HCT116 (cell line): ENCODE results near the gene INS. TPM values are rescaled to one million over a fixed set of nuclear protein-coding genes. Genes with fewer than 3 reads are reported as not detected.

ENCODE experiments used
- ATAC-seq: fragments of 200-7000 bp; cut with Tn5 transposase; 2 replicates; pipeline ENCODE4 v1.9.1; 2020; ENCODE audit warnings: mild to moderate bottlenecking, moderate library complexity
- BruUV-seq: library from RNA; stranded (reverse); fragments of 400-500 nt; replicated peaks from 2 replicates; lab custom pipeline; 2021; lab: Mats Ljungman, UMichigan
- CTCF ChIA-PET: fragments of 300-600 bp; sonication (Branson Sonifier 250); formaldehyde crosslinking; loops from one replicate; lab custom pipeline; 2021; ENCODE audit warnings: antibody characterized with exemption; lab: Charles Lee
- POLR2A ChIA-PET: fragments of 300-600, 350-600 bp; sonication (Branson Sonifier 250); formaldehyde crosslinking; loops from one replicate; lab custom pipeline; 2021; ENCODE audit warnings: antibody characterized with exemption; lab: Charles Lee
- RAD21 ChIA-PET, 2 experiments: fragments of 300-600 bp; sonication (Branson Sonifier 250); formaldehyde crosslinking; loops; one replicate each; lab custom pipeline; 2023; ENCODE audit warnings: low total read pairs in 2 of 2; ENCODE audit not compliant: uncharacterized antibody in 2 of 2, unreplicated experiment in 2 of 2, low non-redundant PET in 1 of 2; lab: Charles Lee
- DNase-seq: peaks from one replicate; pipeline ENCODE4 v3.0.0-alpha.2; 2010; ENCODE audit warnings: low read depth, low spot score
- H2AFZ ChIP-seq: fragments of 200-600 bp; shearing (Covaris generic), sonication (generic); 2 replicates; pipeline ENCODE4 v1.6.1; 2017; ENCODE audit warnings: low read depth, mixed run types, mixed read lengths, antibody characterized with exemption, low read length; ENCODE audit not compliant: poor library complexity, severe bottlenecking
- H3K27ac ChIP-seq: 2 replicates; pipeline ENCODE4 v1.5.1; 2012; ENCODE audit warnings: low read depth, low read length
- H3K27me3 ChIP-seq: fragments of 200-600 bp; sonication (generic); 2 replicates; pipeline ENCODE4 v1.6.1; 2016; ENCODE audit warnings: mixed run types, low read length, mixed read lengths; ENCODE audit not compliant: insufficient read depth
- H3K36me3 ChIP-seq, 2 experiments: fragments of 200-500 bp in 1 of 2; fragments of 200-600 bp in 1 of 2; sonication (Bioruptor generic) in 1 of 2; sonication (generic) in 1 of 2; 2 replicates each; pipeline versions ENCODE4 v1.5.1 to v1.6.1; 2014 to 2016; ENCODE audit warnings: low read length in 2 of 2, inconsistent platforms in 1 of 2, mixed read lengths in 1 of 2, mixed run types in 1 of 2; ENCODE audit not compliant: insufficient read depth in 2 of 2, control insufficient read depth in 1 of 2
- H3K4me1 ChIP-seq, 2 experiments: fragments of 200-600 bp in 1 of 2; sonication (generic) in 1 of 2; 2 replicates each; pipeline versions ENCODE4 v1.5.1 to v1.6.1; 2012 to 2017; ENCODE audit warnings: low read length in 2 of 2, inconsistent platforms in 1 of 2, mild to moderate bottlenecking in 1 of 2, mixed read lengths in 1 of 2, mixed run types in 1 of 2, moderate library complexity in 1 of 2; ENCODE audit not compliant: insufficient read depth in 2 of 2, control insufficient read depth in 1 of 2
- H3K4me2 ChIP-seq: fragments of 200-600 bp; sonication (generic); 2 replicates; pipeline ENCODE4 v1.6.1; 2017; ENCODE audit warnings: mixed run types, low read length, mixed read lengths
- H3K4me3 ChIP-seq, 2 experiments: fragments of 200-600 bp in 1 of 2; sonication (generic) in 1 of 2; replicated peaks in 1 of 2; 2 replicates each; pipeline ENCODE4 v1.5.1; 2011 to 2016; ENCODE audit warnings: low read length in 2 of 2, control low read depth in 1 of 2, low read depth in 1 of 2, mild to moderate bottlenecking in 1 of 2, mixed read lengths in 1 of 2, mixed run types in 1 of 2
- H3K79me2 ChIP-seq: fragments of 200-600 bp; sonication (generic); 2 replicates; pipeline ENCODE4 v1.6.1; 2017; ENCODE audit warnings: mild to moderate bottlenecking, mixed run types, low read length, moderate library complexity, mixed read lengths; ENCODE audit not compliant: insufficient read depth
- H3K9ac ChIP-seq: fragments of 200-600 bp; sonication (generic); 2 replicates; pipeline ENCODE4 v1.6.1; 2016; ENCODE audit warnings: low read length, mixed read lengths
- H3K9me2 ChIP-seq: fragments of 200-600 bp; sonication (generic), shearing (Covaris generic); 2 replicates; pipeline ENCODE4 v1.6.1; 2017; ENCODE audit warnings: mixed run types, mild to moderate bottlenecking, moderate library complexity; ENCODE audit not compliant: insufficient read depth
- H3K9me3 ChIP-seq, 2 experiments: fragments of 200-500 bp in 1 of 2; fragments of 200-600 bp in 1 of 2; sonication (Bioruptor generic) in 1 of 2; sonication (generic) in 1 of 2; 2 replicates each; pipeline ENCODE4 v1.6.1; 2014 to 2017; ENCODE audit warnings: low read length in 2 of 2, mixed read lengths in 2 of 2, inconsistent platforms in 1 of 2, low read depth in 1 of 2, mild to moderate bottlenecking in 1 of 2, mixed run types in 1 of 2, moderate library complexity in 1 of 2; ENCODE audit not compliant: control insufficient read depth in 1 of 2, insufficient read depth in 1 of 2
- H4K20me1 ChIP-seq: fragments of 200-600 bp; sonication (generic), shearing (Covaris generic); 2 replicates; pipeline ENCODE4 v1.6.1; 2017; ENCODE audit warnings: mixed run types, mild to moderate bottlenecking, moderate library complexity; ENCODE audit not compliant: insufficient read depth
- CTCF ChIP-seq, 3 experiments: fragments of 200-600 bp in 1 of 3; sonication (generic) in 1 of 3; IDR thresholded peaks in 2 of 3; conservative IDR thresholded peaks in 1 of 3; 2 replicates each; pipeline ENCODE4 v1.5.1; 2012 to 2017; ENCODE audit warnings: low read depth in 2 of 3, low read length in 2 of 3, antibody characterized with exemption in 1 of 3, borderline replicate concordance in 1 of 3, control low read depth in 1 of 3, mild to moderate bottlenecking in 1 of 3, mixed read lengths in 1 of 3, mixed run types in 1 of 3, moderate library complexity in 1 of 3; ENCODE audit not compliant: insufficient read depth in 1 of 3
- EGR1 ChIP-seq: IDR thresholded peaks from 2 replicates; pipeline ENCODE4 v1.6.1; 2012; ENCODE audit warnings: low read depth
- MAX ChIP-seq: IDR thresholded peaks from 2 replicates; pipeline ENCODE4 v1.6.1; 2012
- RAD21 ChIP-seq: IDR thresholded peaks from 2 replicates; pipeline ENCODE4 v1.6.1; 2012; ENCODE audit warnings: low read depth, mild to moderate bottlenecking
- SIN3A ChIP-seq: IDR thresholded peaks from 2 replicates; pipeline ENCODE4 v1.6.1; 2012; ENCODE audit warnings: low read depth
- TCF7L2 ChIP-seq: IDR thresholded peaks from 2 replicates; pipeline ENCODE4 v1.7.0; 2011; ENCODE audit warnings: borderline replicate concordance, inconsistent platforms; ENCODE audit not compliant: insufficient read depth, insufficient read length; ENCODE audit errors: extremely low read depth
- intact Hi-C: fragments of 100-400 bp; cut with micrococcal nuclease; formaldehyde crosslinking; loops from 2 replicates; pipeline ENCODE4 v1.10.0; 2022
- total RNA-seq: library from RNA; stranded (reverse); gene quantifications from one replicate; pipeline ENCODE4 v1.2.1, GENCODE V29; 2021; ENCODE audit not compliant: unreplicated experiment

INS gene
- total RNA-seq, 1 experiment from 2014 or later = 0.44 TPM

- BruUV-seq = no TSS peak
- no peak for DNase-seq
- no peaks in the 10 kb centered on the region for H3K27me3 ChIP-seq
- H3K36me3 ChIP-seq = no peaks in the 10 kb centered on the region
- H3K27ac ChIP-seq = no peak overlapping the region
- no peak for TF ChIP-seq TCF7L2
- TF ChIP-seq EGR1 = no peak
- TF ChIP-seq CTCF (IDR thresholded peaks at IDR 0.05 in 2 of 3, conservative IDR thresholded peaks at IDR 0.05 in 1 of 3; ENCODE audit: borderline replicate concordance in 1 of 3, insufficient read depth in 1 of 3, low read depth in 2 of 3, low read length in 2 of 3) = peak; percentile 80 to 82 (median 82)
- TF ChIP-seq RAD21 = peak; percentile 88
- no peak for TF ChIP-seq SIN3A
- no peak for TF ChIP-seq MAX
- TF ChIP-seq, all 23 proteins: peak for 2
- ChIA-PET POLR2A (no interaction called here), CTCF (interaction anchor here (0.7 to 11.5 kb wide), 15 partner anchors 9 to 609 kb away, joined by 3 to 351 read pairs (median 4); partner anchors contain the start of gene SYT8), RAD21 (interaction anchor here (0.7 to 1.3 kb wide), 7 partner anchors 119 to 504 kb away, joined by 3 to 7 read pairs (median 4); partner anchors contain the start of gene TSSC4 (in 1 of the 2))
- no peaks in the 10 kb centered on the region for H4K20me1 ChIP-seq
- H3K4me3 ChIP-seq = no peak overlapping the region
- no peaks in the 10 kb centered on the region for H3K9me3 ChIP-seq
- H3K9ac ChIP-seq = no peak overlapping the region
- no peaks in the 10 kb centered on the region for H3K79me2 ChIP-seq
- no peaks in the 10 kb centered on the region for H3K9me2 ChIP-seq
- peak; percentile 82 for ATAC-seq
- no peak overlapping the region for H3K4me2 ChIP-seq
- peaks cover 0 to 3% of the 10 kb centered on the region in 2 experiments; a peak in 1 of 4 replicates for H3K4me1 ChIP-seq
- intact Hi-C loops = loop anchor here (1.0 kb wide), 1 partner anchor 463 kb away; no protein-coding TSS in a partner anchor
- no peak overlapping the region for H2AFZ ChIP-seq
These were observed 4.4 kb downstream of the INS start for GRCh38 chr11:2156416-2157182.
